GM18498 (cell line): ENCODE results near the gene GAN.

Experiments used
- ATAC-seq: cut with Tn5 transposase; IDR thresholded peaks from one replicate; pipeline ENCODE4 v1.9.1; 2021; ENCODE audit warnings: mild to moderate bottlenecking, moderate library complexity; ENCODE audit not compliant: unreplicated experiment

Gene GAN

DNA sequence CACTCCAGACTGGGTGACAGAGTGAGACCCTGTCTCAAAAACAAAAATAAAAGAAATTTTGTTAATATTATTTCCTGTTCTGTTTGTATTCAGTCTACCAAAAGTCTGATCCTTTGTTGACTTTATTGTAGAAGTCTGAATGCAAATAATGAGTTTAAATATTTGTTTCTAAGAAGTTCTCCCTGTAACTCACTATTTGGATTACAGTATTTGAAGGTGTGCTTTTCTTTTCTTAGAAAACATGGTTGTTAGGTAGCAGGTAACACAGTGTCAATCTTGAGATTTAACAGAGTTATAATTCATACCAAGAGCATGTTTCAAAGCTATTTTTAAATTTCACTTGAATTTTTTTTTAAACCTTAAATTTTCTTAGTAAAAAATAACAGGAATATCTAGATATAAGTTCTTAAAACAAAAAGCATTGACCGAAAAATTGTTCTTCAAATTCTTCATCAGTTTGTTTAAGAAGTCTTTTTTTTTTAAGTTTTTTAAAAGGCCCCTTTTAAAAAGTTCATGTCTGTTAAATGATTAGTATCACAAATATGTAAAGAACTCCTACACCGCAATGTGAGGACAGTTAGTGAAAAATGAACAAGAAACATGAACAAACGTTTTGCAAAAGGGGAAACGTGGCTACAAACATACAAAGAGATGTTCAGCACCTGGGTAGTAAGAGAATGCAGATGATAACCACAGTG is 35.0 kb downstream of the GAN start:
- no peak for ATAC-seq

DNA sequence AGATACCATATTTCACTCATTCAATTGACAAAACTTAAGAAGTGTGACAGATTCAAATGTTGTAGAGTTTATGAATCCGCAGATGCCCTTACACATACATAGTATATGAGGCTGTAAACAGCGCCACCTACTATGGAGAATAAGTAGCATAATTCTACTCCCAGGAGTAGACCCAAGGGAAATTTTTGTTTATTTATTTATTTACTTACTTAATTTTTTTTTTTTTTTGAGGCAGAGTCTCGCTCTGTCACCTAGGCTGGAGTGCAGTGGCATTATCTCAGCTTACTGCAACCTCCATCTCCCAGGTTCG is 35.5 kb downstream of the GAN start:
- no peak for ATAC-seq

GRCh38 chr16:81353895-81354294 is 39.1 kb downstream of the GAN start:
- ATAC-seq: no peak

DNA sequence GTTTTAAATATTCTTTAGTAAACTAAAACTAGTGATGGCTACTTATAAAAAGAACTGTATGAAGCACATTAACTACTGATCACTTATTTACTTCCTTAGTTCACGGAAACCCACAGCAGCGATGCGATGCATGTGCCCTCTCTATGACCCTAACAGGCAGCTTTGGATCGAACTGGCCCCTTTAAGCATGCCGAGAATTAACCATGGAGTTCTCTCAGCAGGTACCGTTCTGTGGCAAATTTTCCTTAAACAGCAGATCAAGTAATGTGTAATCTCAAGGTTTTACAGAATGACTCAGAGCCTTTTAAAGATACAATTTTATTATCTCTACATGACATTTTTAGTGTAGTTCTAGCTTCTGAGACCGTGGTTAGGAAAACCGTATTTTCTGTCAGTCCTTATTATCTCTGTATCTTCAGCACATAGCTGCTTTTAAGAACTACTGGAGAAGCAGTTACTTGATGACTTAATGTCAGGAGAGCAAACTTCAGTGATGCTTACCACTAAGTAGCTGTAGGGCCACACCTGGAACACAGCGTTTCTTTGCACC is 43.0 kb downstream of the GAN start:
- ATAC-seq: no peak

GRCh38 chr16:81358860-81359259 is 44.1 kb downstream of the GAN start:
- ATAC-seq: no peak

GRCh38 chr16:81360135-81360534 is 45.4 kb downstream of the GAN start:
- no peak for ATAC-seq

- no peak for ATAC-seq
Observed at GRCh38 chr16:81365731-81366130, 51.0 kb downstream of the GAN start.

GRCh38 chr16:81366316-81366932 is 51.7 kb downstream of the GAN start:
- no peak for ATAC-seq

DNA sequence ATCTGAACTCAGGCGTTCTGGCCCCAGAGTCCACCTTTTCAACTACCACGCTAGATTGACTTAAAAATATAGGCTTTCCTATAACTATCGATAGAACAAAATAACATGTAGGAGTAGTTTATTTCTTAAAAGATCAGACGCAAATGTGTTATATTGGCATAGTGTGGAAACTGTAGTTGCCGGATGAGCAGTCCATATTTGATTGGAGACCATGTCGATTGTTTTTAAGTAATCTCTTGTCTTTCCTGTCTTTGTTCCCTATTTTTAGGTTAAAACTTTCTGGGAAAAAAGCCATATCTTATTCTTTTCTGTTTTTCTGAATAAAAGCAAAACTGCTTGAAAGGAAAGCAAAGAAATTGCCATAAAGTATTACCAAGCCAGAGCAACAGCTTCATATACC is 53.1 kb downstream of the GAN start:
- ATAC-seq: no peak

DNA sequence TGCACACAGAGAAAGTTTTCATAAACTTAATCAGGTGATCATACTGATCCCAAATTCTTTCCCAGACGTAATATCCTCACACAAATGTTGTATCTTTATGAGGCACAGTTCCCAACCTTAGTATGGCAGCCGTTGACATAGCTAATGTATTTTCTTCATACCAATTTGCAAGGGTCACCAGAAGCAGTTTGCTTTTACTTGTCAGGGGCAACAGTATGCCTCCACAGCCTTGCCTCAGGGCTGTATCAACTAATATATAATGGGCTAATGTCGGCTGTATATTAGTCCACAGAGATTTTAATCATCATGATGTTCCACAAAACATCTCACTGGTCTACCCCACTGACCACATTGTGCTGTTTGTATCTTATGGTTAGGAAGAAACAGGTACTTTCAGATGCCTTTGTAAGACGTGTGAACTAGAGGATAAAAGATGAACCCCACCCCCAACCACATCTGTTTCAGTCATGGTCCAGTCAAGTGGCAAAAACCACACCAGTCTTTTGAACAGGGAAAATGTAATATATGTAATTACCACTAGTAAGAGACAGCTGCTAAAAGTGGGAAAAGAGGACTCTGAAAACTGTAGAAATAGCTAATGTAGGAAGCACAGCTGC is 55.2 kb downstream of the GAN start:
- ATAC-seq: peak; percentile 61

DNA sequence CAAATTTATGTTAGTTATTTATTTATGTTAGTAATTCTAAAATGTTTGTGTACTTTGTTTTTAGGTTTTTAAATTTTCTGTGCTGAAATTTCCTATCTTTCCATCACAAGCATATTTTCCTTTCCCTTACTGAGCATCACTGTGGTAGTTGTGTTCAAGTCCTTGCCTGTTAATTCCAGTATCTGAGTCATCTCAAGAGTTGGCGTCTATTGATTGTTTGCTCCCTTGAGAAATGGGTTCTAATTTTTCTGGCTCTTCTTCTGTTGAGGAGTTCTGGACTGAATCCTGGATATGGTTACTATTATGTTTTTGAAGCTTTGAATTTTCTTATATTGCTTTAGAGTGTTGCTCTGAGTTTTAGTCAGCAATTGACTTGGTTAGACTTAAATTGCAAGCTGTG is 56.3 kb downstream of the GAN start:
- no peak for ATAC-seq

- ATAC-seq: no peak
Observed at GRCh38 chr16:81374550-81374949, 59.8 kb downstream of the GAN start.

- ATAC-seq: no peak
Observed at GRCh38 chr16:81376880-81377279, 62.1 kb downstream of the GAN start.

- ATAC-seq: no peak
Observed at GRCh38 chr16:81378049-81378448, 63.3 kb downstream of the GAN start.

DNA sequence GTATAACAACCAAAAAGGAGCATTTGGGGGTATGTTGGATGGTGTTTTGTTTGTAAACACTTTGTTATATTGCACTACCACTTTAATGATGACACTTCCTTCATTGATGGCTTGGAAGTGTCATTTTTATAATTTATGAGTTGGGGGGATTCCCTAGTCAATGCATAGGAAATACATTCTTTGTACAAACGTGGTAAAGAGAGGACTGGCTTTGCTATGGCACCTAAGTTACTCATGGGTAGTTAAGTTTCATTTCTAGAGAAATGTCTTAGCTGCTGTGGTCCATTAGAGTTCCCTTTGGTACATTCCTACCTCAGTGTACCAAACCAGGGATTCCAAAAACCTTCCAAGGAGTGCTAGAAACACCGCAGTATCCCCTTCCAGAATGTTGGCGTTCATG is 66.2 kb downstream of the GAN start:
- no peak for ATAC-seq

DNA sequence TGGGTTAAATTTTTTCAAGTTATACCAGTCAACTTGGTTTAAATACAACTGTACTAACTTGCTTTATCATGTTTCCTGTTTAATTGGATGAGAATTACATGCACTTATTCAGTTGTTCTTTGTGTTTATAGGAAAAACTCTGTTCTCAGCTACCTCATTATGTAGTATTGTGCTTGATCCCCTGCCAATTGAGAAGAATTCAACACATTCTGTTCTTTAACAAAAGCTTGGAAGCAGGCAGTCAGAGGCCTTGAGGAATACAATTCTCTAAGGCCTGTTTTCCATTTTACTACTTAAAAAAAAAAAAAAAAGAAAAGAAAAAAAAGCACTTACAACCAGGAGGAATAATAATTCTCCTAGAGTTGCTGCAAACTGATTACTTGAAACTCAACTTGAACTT is 69.2 kb downstream of the GAN start:
- ATAC-seq: no peak

DNA sequence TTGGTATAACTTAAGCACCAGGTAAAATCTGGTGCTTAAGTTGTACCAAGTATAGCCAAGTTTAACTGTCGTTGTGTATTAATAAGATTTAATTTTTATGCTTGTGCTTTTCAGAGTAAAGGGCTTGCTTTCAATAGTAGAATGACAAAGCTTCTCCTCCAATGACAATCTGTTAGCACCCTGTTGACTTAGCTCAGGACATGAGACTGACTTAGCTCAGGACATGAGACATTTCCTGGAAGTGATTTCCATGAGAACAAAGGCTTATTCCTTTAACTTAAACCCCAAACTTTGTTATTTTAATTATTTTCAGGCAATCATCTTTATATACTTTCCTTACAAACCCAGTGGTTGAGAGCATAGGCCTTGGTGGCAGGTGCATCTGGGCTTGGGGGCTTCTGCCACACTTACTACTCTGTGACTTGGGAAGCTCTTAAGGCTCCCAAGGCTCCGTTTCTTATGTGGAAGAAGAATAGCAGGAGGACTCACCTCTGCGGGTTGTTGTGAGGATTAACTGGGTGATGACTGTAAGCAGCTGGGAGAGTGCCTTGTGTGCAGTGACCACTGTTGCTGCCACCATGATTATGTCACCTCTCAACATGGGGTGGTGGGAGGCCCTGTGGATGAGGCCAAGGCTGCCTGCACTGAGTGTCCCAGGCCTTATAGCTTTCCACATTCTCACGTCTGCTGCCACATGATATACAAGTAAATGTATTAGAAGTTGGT is 70.4 kb downstream of the GAN start:
- ATAC-seq: no peak

- no peak for ATAC-seq
Observed at GRCh38 chr16:81388357-81388756, 73.6 kb downstream of the GAN start.

GRCh38 chr16:81390840-81391239 is 76.1 kb downstream of the GAN start:
- ATAC-seq: no peak

DNA sequence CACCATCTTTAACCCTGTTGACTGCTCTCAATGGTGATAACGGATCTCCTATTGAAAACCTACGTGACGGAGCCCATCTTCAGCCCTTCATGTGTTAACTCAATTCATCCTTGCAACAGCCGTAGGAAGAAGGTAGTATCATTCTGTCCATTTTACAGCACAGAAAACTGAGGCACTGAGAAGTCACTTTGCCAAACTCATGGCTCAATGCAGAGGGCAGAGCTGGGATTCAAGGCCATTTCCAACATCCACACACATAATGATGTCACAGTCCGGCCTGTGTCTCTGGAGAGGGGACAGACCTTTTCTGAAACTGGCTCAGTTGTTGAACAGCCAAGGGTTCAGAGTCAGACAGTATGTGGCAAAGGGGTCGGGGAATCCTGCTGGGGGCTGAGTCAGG is 77.2 kb downstream of the GAN start:
- ATAC-seq: no peak

- no peak for ATAC-seq
Observed at GRCh38 chr16:81394416-81394815, 79.7 kb downstream of the GAN start.
